ENCODE data around the gene YJEFN3. TPM values are rescaled to one million over a fixed set of nuclear protein-coding genes. Genes with fewer than 3 reads are reported as not detected.

Gene YJEFN3
- total RNA-seq, 4 donors from 2014 or later = 0.33 to 1.1 (median 0.80) TPM

DNA sequence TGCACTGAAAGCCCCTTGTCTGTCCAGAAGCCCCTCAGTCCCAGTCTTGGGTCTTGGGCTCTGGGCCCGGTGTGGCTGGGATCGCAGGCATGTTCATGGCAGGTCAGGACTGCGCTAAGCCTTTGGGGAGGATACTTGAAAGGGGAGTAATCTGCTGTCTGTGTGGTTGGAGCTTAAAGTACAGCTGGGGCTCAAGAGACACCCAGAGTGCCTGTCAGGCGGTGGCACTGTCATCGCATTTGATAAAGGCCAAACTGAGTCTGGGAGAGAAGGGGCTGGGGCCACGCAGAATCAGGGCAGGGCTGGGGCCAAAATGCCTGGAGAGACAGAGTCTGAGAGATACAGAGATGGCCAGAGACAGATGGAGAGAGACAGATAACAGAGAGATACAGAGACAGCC is 5.1 kb downstream of the YJEFN3 start:
- TF ChIP-seq, protein P1, sequence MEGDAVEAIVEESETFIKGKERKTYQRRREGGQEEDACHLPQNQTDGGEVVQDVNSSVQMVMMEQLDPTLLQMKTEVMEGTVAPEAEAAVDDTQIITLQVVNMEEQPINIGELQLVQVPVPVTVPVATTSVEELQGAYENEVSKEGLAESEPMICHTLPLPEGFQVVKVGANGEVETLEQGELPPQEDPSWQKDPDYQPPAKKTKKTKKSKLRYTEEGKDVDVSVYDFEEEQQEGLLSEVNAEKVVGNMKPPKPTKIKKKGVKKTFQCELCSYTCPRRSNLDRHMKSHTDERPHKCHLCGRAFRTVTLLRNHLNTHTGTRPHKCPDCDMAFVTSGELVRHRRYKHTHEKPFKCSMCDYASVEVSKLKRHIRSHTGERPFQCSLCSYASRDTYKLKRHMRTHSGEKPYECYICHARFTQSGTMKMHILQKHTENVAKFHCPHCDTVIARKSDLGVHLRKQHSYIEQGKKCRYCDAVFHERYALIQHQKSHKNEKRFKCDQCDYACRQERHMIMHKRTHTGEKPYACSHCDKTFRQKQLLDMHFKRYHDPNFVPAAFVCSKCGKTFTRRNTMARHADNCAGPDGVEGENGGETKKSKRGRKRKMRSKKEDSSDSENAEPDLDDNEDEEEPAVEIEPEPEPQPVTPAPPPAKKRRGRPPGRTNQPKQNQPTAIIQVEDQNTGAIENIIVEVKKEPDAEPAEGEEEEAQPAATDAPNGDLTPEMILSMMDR (IDR thresholded peaks at IDR 0.05; ENCODE audit: low read depth) = no peak

DNA sequence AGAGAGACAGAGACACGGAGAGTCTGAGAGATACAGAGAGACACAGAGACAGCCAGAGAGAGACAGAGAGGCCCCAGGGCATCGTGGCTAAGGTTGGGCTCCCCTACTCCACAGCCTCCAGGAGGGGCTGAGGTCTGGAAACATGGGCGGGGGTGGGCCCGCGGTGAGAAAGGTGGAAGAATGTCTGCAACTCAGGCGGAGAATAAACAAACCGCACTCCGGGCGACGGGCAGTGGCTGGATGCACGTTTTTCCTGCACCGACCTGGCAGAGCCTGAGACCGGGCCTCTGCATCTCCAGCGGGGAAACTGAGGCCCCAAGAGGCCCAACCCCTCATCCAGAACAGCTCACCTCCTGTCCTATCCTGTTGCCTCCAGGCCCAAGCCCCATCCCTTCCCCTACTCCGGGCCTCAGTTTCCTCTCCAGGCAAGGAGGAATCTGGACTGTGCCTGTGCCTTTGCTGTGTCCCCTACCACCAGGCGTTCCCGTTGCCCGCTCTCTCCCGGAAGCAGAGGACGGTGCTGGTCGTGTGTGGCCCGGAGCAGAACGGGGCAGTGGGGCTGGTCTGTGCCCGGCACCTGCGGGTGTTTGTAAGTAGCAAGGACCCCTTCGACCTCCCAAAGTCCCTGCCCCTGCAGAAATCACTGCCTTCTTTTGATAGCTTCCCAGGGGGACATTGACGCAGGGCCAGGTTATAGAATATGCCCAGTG is 6.0 kb downstream of the YJEFN3 start:
- TF ChIP-seq, protein P1 (IDR thresholded peaks at IDR 0.05; ENCODE audit: low read depth) = no peak

DNA sequence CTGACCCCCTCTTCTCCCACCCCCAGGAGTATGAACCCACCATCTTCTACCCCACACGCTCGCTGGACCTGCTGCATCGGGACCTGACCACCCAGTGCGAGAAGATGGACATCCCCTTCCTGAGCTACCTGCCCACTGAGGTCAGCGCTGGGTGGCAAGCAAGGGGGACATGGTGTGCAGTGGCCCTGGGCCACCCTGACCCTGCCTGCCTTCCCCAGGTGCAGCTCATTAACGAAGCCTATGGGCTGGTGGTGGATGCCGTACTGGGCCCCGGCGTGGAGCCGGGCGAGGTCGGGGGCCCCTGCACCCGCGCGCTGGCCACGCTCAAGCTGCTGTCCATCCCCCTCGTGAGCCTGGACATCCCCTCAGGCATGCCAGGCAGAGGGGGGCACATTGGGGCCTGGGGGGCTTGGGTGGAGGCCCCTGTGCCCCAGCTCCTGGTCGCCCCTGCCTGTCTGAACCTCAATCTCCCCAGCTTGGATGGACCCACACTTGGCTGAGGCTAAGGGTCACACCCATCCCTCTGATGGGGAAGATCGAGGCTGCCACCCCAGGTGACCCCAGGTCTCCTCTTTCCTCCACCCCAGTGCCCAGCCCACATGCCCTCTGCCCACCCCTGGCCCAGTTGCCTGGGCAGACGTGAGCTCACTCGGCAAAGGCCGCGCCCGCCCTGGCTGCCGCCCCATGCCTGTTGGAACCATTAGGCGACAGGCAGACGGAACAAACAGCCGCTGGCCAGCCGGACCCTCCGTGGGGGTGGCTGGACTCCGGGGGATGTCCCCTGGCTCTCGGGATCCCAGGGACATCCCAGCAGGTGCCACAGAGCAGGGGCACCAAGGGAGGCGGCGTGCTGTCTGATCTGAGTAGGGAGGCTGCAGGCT is 6.8 kb downstream of the YJEFN3 start:
- TF ChIP-seq, protein P1 (IDR thresholded peaks at IDR 0.05; ENCODE audit: low read depth) = no peak

DNA sequence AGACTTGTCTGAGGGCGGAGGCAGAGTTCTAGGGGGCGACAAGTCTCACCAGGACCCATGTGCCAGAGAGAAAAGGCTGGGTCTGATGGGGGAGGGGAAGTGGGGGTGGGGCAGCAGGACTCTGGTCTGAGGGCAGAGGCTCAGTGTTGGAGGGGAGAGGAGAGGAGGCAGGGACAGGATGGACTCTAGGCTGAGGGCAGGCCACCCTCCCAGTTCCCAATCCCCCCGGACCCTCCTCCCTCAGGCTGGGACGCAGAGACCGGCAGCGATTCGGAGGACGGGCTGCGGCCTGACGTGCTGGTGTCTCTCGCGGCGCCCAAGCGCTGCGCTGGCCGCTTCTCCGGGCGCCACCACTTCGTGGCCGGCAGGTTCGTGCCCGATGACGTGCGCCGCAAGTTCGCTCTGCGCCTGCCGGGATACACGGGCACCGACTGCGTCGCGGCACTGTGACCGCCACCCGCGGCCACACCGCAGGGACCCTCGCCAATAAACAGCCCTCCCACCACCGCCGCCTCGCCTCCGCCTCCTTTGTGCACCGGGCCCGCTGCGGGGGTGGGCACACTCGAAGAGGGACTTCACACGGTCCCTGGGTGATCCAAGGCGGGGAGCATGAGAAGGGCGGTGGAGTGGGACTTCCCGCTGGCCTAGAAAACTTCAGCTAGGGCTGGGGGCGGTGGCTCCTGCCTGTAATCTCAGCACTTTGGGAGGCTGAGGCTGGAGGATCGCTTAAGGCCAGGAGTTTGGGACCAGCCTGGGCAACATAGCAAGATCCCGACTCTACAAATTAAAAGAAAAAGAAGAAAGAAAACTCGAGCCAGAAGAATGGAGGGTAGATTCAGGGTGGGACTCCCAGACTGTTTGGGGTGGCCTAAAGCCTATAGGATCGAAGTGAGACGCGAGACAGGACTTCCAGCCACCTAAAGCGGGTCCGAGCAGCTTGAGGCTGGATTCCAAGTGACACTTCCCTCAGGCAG is 8.7 kb downstream of the YJEFN3 start:
- TF ChIP-seq, protein P1 (IDR thresholded peaks at IDR 0.05; ENCODE audit: low read depth) = no peak

DNA sequence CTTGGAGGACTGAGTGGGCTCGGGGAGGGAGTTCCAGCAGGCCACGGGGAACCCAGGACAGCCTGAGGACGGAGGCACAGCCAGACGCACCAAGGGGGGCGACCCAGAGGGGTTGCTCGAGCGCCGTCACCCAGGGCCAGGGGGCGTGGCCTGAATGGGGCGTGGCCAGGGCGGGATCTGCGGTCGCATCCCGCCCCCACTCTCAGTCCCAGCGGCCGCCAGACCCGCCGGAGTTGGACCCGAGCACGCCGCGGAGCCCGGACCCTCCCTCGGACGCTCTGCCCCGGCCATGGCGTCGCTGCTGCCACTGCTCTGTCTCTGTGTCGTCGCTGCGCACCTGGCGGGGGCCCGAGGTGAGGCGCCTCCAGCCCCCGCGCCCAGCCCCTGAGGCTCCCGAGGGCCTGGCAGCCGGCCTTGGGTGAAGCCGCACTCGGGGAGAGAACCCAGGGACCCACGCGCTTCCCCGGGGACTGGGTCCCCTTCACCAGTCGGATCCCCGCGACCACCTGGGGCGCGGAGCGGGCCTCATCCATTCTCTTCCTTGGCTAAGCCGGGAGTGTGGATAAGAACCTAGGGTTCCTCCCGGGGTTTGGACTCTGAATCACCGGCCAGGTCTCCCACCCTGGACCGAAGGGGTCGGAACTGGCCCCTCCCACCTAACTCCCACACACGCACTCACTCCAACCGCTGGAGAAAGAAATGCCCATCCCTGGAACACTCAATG is 9.5 kb downstream of the YJEFN3 start, which contains the start of gene CILP2:
CILP2 (plus strand) TSS at position 205 of the 724 bp plus-strand sequence; CDS start at position 290, 85 bp downstream.
- TF ChIP-seq, protein P1 (IDR thresholded peaks at IDR 0.05; ENCODE audit: low read depth) = no peak

DNA sequence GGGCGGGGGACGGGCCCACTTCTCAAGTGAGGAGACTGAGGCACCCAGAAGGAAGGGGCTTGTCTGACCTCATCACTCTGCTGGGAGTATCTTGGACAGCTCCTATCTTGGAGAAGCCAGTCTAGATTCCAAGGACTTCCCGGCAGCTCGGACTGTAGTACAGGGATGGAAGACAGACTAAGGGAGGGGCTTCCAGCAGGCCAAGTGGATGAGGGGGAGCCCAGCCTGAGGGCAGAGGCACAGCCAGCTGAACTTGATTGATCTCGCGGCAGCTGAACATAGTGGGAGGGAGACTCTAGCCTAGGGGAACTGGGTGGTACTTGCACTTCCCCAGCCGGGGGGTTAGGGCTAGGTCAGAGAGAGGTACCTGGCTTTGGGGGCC is 10.1 kb downstream of the YJEFN3 start:
- TF ChIP-seq, protein P1 (IDR thresholded peaks at IDR 0.05; ENCODE audit: low read depth) = no peak

Measured in subcutaneous adipose tissue (tissue), 4 donors.